GM21360 (cell line): ENCODE measurements around the gene PRKAR2B.
"Not testable (repeated sequence)": the region's sequence is repeated elsewhere in the genome, so short reads cannot be mapped to it uniquely, and the experiment has no call there.

Experiments used
- ATAC-seq: cut with Tn5 transposase; IDR thresholded peaks from one replicate; pipeline ENCODE4 v1.9.1; 2021; ENCODE audit warnings: mild to moderate bottlenecking, moderate library complexity; ENCODE audit not compliant: unreplicated experiment

PRKAR2B gene

GRCh38 chr7:107076781-107077698 lies 32.5 kb downstream of the PRKAR2B start:
- ATAC-seq: no peak

DNA sequence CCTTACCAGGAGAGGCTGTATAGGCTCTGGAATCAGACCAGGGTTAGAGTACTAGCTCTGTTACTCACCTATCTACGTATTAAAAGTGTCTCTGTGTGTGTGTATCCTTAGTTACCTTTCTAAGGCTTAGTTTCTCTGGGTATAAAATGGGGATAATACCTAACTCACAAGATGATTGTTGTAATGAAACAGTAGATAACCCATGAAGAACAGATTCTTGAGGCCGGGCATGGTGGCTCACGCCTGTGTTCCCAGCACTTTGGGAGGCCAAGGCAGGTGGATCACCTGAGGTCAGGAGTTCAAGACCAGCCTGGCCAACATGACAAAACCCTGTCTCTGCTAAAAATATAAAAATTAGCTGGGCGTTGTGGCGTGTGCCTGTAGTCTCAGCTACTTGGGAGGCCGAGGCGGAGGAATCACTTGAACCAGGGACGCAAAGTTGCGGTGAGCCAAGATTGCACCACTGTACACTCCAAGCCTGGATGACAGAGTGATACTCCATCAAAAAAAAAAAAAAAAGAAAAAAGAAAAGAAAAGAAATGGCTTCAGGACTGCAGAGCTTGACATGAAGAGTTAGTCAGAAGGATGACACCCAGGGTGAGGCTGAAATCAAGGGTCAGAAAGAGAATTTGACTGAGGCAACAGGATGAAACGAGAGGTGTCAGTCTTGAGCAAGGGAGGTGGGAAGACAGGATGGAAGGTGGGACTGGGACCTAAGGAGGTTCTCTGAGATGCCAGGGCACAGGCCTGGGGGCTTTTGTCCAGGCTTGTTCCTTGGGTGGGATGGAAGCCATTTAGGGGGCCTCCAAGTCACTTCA lies 33.4 kb downstream of the PRKAR2B start:
- ATAC-seq: no peak

- no peak for ATAC-seq
Measured at GRCh38 chr7:107078517-107078966, 34.0 kb downstream of the PRKAR2B start.

DNA sequence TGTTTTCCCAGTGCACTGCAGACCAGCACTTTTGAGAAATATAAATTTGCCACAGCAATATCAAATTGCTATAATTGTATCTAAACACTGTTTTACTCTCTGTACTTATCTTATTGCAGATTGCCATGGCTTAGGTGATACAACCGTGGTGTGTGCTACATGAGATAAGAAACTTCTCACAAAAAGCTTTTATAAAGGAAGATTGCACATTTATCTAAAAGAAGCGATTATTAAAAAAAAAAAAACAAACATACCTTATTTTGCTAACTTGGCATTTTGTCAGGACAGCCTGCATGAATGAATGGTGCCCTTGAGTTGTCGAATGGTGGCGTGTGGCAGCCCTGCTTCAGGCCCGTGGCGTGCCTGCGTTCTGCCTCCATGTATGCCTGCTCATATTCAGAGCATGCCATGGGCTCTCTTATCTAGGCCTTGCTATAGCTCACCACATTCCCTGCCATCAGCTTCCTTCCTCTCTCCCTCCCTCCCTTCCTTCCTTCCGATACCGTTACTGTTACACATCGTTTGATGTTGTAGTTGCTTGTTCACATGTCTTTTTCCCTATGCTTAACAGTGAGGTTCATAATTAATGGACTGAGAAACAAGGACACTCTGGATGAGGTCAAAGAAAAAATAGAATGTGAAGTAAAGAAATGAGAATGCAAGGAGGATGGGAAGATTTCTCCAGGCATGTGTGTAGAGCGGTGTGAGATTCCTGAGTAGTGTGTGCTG lies 34.9 kb downstream of the PRKAR2B start:
- no peak for ATAC-seq

DNA sequence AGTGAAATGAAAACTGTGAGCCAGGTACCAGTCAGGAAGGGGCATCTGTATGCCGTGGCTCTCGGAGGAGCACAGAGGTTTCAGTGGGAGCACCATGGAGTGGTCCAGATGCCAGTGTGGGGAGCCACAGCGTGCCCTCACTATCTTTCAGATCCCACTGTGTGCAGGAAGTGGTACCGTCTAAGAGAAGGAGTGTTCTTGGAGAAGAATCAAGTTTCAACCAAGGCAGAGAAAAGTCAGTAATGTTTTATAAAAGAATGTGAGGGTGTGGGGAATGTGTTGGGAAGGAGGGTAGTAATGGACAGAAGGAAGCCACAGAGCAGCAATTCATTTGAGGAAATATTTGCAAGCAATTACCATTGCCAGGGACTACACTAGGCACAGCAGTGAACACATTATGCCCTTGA lies 35.6 kb downstream of the PRKAR2B start:
- ATAC-seq: no peak

GRCh38 chr7:107080533-107080932 lies 36.0 kb downstream of the PRKAR2B start:
- ATAC-seq: no peak

GRCh38 chr7:107085180-107085579 lies 40.7 kb downstream of the PRKAR2B start:
- ATAC-seq: no peak

GRCh38 chr7:107089627-107090026 lies 45.1 kb downstream of the PRKAR2B start:
- no peak for ATAC-seq

- no peak for ATAC-seq
Measured at GRCh38 chr7:107090457-107090856, 46.0 kb downstream of the PRKAR2B start.

GRCh38 chr7:107091306-107091705 lies 46.8 kb downstream of the PRKAR2B start:
- ATAC-seq: no peak

DNA sequence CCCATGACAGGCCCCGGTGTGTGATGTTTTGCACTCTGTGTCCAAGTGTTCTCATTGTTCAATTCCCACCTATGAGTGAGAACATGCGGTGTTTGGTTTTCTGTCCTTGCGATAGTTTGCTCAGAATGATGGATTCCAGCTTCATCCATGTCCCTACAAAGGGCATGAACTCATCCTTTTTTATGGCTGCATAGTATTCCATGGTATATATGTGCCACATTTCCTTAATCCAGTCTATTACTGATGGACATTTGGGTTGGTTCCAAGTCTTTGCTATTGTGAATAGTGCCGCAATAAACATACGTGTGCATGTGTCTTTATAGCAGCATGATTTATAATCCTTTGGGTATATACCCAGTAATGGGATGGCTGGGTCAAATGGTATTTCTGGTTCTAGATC lies 49.2 kb downstream of the PRKAR2B start:
- ATAC-seq: not testable (repeated sequence)

DNA sequence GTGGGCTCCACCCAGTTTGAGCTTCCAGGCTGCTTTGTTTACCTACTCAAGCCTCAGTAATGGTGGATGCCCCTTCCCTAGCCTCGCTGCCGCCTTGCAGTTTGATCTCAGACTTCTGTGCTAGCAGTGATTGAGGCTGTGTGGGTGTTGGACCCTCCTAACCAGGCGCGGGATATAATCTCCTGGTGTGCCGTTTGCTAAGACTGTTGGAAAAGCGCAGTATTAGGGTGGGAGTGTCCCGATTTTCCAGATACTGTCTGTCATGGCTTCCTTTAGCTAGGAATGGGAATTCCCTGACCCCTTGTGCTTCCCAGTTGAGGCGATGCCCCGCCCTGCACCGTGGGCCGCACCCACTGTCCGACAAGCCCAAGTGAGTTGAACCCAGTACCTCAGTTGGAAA lies 54.6 kb downstream of the PRKAR2B start:
- not testable (repeated sequence) for ATAC-seq

DNA sequence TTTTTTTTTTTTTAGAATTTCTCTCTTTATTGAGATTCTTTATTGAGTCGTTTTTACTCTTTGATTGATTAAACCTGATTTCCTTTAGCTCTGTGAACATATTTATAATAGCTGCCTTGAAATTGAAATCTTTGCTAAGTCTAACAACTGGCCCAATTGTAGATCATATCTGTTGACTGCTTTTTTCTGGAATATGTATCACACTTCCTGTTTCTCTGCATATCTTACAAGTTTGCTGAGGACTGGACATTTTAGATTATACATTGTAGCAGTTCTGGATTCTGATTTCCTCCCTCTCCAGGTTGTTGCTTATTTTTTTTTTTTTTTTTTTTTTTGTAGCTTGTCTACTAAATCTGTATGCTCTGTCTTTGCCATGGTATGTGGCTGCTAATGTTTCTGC lies 56.3 kb downstream of the PRKAR2B start:
- no peak for ATAC-seq

DNA sequence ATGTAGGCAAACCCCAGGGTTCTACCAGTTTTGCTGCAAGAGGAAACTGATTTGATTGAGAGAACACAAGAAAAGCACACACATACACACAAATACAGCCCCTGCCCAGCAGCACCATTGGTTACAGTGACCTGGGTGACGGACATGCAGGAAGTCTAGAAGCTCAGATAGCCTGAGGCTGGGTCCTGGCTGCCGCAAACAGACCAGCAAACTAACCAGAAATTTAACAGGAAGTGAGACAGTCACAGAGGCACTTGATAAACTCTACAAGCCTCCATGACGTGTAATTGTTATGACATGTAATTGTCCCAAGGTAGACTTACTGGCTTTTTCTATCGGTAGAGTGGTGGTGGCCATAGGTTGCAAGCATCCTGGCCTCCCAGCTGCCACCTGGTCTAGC lies 58.9 kb downstream of the PRKAR2B start:
- ATAC-seq: no peak

DNA sequence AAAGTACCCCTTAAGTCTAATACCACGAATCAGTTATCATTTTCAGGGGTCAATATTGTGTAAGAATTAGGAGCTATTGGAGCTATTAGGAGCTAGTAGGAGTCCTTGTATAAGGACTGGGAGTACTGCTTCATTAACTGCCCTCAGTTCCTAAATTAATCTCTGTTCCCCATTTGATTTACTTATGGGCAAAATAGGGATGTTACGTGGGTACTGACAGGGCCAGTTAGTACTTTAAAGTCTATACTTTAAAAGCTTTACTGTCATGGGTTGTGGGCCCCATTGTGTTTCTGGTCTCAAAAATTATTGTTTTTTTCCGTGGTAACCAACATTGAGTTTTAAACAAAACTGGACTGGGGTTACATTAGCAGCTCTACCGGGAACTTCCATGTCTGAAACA lies 60.3 kb downstream of the PRKAR2B start:
- no peak for ATAC-seq

GRCh38 chr7:107105591-107106245 lies 61.2 kb downstream of the PRKAR2B start:
- ATAC-seq: no peak

DNA sequence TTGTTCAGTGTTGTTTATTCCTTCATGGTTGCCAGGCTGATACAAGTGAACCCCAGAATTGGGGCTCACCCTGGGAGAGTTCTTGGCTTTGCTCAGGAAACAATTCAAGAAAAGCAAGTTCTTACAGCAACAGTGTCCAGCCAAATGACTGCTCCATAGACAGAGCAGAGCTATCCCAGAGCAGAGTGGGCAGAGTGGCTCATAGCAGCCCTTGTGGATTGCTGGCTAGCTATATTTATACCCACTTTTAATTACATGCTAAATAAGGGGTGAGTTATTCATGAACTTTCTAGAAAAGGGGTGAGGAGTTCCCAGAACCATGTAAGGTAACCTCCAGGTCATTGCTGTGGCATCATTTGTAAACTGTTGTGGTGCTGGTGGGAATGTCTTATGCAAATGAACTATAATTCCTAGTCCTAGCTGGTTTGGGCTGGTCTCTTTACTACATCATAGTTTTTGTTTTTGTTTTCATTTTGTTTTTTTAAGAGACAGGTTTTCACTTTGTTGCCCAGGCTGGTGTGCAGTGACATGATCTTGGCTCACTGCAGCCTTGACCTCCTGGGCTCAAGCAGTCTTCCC lies 64.4 kb downstream of the PRKAR2B start:
- ATAC-seq: no peak

- ATAC-seq: no peak
Measured at GRCh38 chr7:107109955-107110354, 65.5 kb downstream of the PRKAR2B start.

GRCh38 chr7:107111196-107111595 lies 66.7 kb downstream of the PRKAR2B start:
- ATAC-seq: no peak

DNA sequence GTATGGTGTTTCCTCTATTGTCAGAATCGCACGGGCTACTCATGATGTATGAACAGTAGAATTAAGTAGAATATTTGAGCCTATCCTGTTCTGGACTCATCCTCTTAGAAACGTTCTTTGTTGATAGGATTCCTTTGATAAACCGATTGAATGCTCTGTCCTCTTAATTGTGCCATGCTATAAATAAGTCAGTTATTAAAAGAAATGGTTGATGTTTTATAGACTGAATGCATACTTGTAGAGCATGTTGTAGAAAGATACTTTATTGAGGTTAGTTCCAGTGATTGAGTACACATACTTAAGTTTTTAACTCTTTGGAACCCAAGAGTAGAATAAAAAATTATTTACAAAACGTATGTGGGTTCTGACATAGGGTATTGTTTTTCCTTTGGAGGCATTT lies 69.4 kb downstream of the PRKAR2B start:
- no peak for ATAC-seq
